GM19438 (cell line): Measurements from ENCODE around the gene GALNT7.

ENCODE experiments used
- ATAC-seq: cut with Tn5 transposase; IDR thresholded peaks from one replicate; pipeline ENCODE4 v1.9.1; 2021; ENCODE audit warnings: low read depth; ENCODE audit not compliant: unreplicated experiment

The GALNT7 gene

GRCh38 chr4:173288698-173289352 lies 120.2 kb downstream of the GALNT7 start:
- ATAC-seq: no peak

DNA sequence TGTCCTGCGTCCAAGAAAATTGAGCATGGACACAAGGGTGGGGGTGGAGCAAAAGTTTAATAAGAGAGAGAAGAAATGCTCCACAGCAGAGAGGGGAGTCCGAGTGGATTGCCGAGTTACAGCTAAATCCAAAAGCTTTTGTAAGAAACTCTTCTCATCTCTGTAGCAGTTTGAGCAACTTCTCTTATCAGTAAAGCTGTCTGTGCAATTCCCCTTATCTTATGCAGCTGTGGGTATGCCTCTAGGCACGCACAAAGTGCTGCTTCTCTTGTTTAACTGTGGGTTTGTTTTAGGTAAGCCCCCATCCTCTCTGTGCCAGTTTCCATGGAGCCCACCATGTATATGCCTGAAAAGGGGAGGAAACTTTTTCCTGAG lies 120.7 kb downstream of the GALNT7 start:
- ATAC-seq: no peak

DNA sequence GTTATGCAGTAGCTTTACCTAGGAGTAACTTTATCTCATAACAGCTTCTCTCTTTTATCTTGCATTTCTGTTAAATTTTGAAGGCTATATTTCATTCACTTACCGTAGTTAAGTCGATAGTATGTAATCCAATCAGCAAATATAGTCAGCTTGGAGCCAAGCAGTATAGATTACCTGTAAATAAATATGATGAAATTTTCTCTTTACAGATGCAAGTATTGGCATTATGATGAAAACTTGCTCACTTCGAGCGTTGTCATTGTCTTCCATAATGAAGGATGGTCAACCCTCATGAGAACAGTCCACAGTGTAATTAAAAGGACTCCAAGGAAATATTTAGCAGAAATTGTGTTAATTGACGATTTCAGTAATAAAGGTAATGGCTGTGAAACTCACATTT lies 123.3 kb downstream of the GALNT7 start:
- no peak for ATAC-seq

GRCh38 chr4:173293663-173294062 lies 125.1 kb downstream of the GALNT7 start:
- ATAC-seq: no peak

DNA sequence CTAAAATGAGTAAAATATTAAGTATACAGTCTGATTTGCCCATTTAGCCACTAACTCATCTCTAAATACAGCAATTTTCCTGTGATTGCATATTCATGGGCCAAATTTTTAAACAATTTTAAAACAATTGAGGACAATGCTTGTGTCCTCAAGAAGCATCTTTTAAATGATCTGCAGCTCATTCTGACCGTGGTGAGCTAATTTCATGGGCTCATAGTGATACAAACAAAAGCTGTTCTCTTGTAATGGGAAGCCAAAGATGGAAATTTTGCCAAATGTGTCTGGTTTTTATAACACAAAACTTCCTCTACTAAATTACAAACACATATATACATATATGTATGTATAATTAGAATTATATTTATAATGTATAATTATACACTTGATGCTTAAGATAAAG lies 125.8 kb downstream of the GALNT7 start:
- no peak for ATAC-seq

DNA sequence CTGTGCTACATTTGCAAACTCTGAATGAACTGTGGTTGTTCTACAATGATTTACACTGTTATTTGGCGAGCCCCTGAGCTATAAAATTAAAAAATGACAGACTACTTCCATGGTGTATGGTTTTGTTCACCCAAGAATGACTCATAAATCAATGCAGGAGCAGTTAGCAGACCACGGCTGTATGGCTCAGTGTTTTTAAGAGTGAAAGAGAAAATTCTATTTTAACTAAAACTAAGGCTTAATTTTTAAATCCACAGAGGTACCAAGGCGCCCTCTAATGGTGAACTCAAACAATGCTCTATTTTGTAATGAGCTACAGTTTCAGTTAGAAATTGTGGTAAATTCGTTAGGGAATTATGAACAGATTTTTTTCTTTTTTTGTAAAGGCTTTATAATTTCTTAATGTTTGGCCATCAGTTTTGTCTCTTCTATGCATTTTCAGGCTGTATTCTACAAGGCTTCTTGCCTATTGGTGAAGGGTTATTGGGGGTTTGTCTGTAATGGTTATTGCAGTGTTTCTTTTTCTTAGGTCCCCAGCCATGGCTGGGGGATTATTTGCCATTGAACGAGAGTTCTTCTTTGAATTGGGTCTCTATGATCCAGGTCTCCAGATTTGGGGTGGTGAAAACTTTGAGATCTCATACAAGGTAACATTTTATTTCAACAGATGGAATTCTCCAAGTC lies 133.0 kb downstream of the GALNT7 start:
- no peak for ATAC-seq

- no peak for ATAC-seq
Observed at GRCh38 chr4:173307778-173308177, 139.2 kb downstream of the GALNT7 start.

- no peak for ATAC-seq
Observed at GRCh38 chr4:173311368-173311767, 142.8 kb downstream of the GALNT7 start.

DNA sequence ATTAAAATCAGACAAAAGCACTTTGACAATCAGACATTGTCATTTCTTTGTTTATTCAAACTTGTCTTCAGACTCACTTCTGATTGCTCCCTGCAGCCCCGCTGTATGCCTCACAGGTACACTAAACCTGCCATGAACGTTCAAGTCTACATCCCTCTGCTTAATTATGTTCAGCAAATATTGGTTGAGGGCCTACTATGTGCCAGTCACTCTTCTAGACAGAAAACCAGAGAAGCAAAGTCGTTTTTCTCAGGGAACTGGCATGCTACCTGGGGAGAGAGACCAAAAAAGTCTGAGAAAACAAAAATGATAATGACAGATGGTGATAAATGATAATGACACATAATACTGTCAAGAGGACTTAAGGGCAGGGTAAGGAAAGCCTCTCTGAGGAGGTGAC lies 146.1 kb downstream of the GALNT7 start:
- no peak for ATAC-seq

GRCh38 chr4:173316060-173316459 lies 147.4 kb downstream of the GALNT7 start:
- no peak for ATAC-seq

GRCh38 chr4:173317004-173317403 lies 148.4 kb downstream of the GALNT7 start:
- no peak for ATAC-seq

DNA sequence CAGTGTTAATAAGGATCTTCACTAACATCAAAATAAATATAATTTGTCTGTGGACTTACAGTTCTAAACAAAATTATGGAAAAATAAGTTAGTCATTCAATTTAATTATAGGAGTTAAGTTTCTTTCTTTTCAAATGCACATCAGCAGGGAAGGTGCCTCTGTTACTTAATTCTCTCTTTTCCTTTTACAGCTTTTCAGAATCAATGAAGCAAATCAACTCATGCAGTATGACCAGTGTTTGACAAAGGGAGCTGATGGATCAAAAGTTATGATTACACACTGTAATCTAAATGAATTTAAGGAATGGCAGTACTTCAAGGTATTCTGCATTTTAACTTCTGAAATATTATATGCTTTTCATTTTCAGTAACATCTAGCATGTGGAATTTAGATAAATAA lies 149.6 kb downstream of the GALNT7 start:
- ATAC-seq: no peak

DNA sequence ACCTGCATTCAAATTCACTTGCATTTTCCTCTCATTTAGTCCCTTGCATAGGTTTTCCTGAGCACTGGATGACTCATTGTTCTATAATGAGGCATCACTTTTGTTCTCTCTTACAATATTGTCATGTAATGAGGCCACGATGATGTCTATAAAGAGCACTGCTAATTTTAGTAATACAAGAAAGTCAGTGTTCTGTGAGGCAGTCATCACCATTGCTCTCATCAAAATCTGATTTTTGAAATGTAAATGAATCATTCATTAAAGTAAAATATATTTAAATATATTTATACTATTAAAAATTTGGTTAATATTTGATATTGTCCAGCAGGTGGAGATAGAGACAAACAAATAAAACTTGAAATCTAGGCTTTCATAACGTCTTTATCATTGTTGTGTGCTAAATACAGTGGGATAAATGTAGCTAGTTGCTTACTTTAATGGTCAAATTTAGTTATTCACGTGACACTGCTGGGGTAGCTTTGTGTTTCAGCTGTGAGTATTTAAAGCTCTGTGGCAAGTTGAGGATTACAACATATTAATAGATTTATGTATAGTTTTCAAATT lies 150.1 kb downstream of the GALNT7 start:
- ATAC-seq: no peak

GRCh38 chr4:173319696-173320095 lies 151.1 kb downstream of the GALNT7 start:
- ATAC-seq: no peak

- no peak for ATAC-seq
Observed at GRCh38 chr4:173325007-173325736, 156.6 kb downstream of the GALNT7 start.

GRCh38 chr4:173328236-173328901 lies 159.8 kb downstream of the GALNT7 start:
- no peak for ATAC-seq

GRCh38 chr4:173330590-173330989 lies 162.0 kb downstream of the GALNT7 start:
- ATAC-seq: no peak

GRCh38 chr4:173332021-173332487 lies 163.4 kb downstream of the GALNT7 start:
- ATAC-seq: no peak

DNA sequence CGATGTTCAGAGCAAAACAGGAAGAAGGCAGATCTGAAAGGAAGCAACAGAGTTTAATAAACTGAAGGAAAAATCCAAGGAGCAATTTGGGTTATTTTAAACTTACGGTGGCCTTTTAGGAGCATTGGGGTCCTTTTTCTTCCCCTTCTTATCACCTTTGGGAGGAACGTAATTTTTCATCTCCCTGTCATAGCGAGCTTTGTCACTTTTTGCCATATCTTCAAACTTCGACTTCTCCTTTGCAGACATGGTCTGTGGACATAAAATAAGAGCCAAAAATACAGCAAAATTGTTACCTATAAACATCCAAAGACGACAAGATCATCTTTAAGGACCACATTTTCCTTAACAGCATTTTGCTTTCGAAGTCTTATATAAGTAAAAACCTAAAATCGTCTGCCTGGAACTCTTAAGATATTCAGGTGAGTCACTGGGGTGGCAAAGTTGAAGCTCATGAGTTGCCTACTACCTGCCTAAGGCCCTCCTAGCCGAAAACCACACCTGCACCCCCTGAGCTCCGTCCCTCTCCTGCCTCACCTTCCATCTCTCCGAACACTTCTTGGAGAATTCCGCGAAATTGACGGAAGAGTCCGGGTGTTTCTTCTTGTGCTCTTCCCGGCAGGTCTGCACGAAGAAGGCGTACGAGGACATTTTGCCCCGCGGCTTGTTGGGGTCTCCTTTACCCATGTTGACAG lies 164.5 kb downstream of the GALNT7 start:
- no peak for ATAC-seq

DNA sequence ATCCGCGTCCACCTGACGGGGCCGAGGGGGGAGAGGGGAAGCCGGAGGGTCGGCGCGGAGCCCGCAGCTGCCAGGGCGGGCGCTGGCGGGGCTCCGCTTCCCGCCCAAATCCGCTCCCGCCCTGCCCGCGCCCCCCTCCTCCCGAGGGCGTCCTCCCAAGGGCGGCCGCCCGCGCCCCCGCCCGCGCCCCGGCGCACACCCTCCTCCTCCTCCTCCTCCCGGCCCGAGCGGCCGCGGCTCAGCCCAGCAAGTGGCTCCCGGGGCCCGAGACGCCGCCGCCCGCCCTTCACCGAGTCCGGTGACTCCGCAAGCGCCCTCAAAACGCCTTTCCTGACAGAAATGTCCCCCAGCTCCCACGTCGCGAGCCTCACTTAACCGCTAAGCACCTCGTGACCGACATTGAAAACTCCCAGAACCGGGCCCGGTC lies 165.1 kb downstream of the GALNT7 start:
- ATAC-seq: no peak
